ENCODE measurements around the gene NODAL. TPM values are rescaled to one million over a fixed set of nuclear protein-coding genes. Genes with fewer than 3 reads are reported as not detected.

The NODAL gene
- total RNA-seq, 1 experiment from 2014 or later: 0.30 TPM

- no peak overlapping the region for H3K9ac ChIP-seq (ENCODE audit: low read length)
- no peak overlapping the region for H3K4me3 ChIP-seq (replicated peaks in 1 of 2; ENCODE audit: low read depth in 1 of 2, low read length in 2 of 2)
- TF ChIP-seq CBX3 (IDR thresholded peaks at IDR 0.05; ENCODE audit: low read depth) (no peak), YY1 (IDR thresholded peaks at IDR 0.05; ENCODE audit: extremely low read depth, insufficient replicate concordance, low read depth, low read length) (no peak), CTCF (IDR thresholded peaks at IDR 0.05 in 2 of 3, conservative IDR thresholded peaks at IDR 0.05 in 1 of 3; ENCODE audit: borderline replicate concordance in 1 of 3, insufficient read depth in 1 of 3, low read depth in 2 of 3, low read length in 2 of 3) (no peak), RAD21 (IDR thresholded peaks at IDR 0.05; ENCODE audit: low read depth) (no peak)
- CTCF ChIA-PET: no interaction called here
- H3K27ac ChIP-seq (ENCODE audit: low read depth, low read length): no peak overlapping the region
- H2AFZ ChIP-seq (ENCODE audit: low read depth, low read length, poor library complexity, severe bottlenecking): no peak overlapping the region
- no peaks in the 10 kb centered on the region for H3K9me3 ChIP-seq (ENCODE audit: control insufficient read depth in 1 of 2, insufficient read depth in 1 of 2, low read depth in 1 of 2, low read length in 2 of 2)
- H3K4me1 ChIP-seq (ENCODE audit: control insufficient read depth in 1 of 2, insufficient read depth in 2 of 2, low read length in 2 of 2): no peaks in the 10 kb centered on the region; a peak in 1 of 4 replicates
- no peak for ATAC-seq
- RAD21 ChIA-PET (ENCODE audit: low non-redundant PET in 1 of 2, low total read pairs in 2 of 2, uncharacterized antibody in 2 of 2, unreplicated experiment in 2 of 2): no interaction called here
- H3K4me2 ChIP-seq (ENCODE audit: low read length): no peak overlapping the region
- H3K9me2 ChIP-seq (ENCODE audit: insufficient read depth): no peaks in the 10 kb centered on the region
- DNase-seq (ENCODE audit: low read depth, low spot score): no peak
- no peaks in the 10 kb centered on the region for H3K79me2 ChIP-seq (ENCODE audit: insufficient read depth, low read length)
- POLR2A ChIA-PET: no interaction called here
- no peaks in the 10 kb centered on the region for H4K20me1 ChIP-seq (ENCODE audit: insufficient read depth)
- no peaks in the 10 kb centered on the region for H3K36me3 ChIP-seq (ENCODE audit: control insufficient read depth in 1 of 2, insufficient read depth in 2 of 2, low read length in 2 of 2)
- intact Hi-C loops (cut with micrococcal nuclease): no loop called here
- no TSS peak for BruUV-seq (replicated peaks)
- H3K27me3 ChIP-seq (ENCODE audit: insufficient read depth, low read length): no peaks in the 10 kb centered on the region
Measured at GRCh38 chr10:70444744-70445143, 3.3 kb upstream of the NODAL start.

GRCh38 chr10:70442332-70442988 lies 979 bp upstream of the NODAL start:
- TF ChIP-seq, protein P1, sequence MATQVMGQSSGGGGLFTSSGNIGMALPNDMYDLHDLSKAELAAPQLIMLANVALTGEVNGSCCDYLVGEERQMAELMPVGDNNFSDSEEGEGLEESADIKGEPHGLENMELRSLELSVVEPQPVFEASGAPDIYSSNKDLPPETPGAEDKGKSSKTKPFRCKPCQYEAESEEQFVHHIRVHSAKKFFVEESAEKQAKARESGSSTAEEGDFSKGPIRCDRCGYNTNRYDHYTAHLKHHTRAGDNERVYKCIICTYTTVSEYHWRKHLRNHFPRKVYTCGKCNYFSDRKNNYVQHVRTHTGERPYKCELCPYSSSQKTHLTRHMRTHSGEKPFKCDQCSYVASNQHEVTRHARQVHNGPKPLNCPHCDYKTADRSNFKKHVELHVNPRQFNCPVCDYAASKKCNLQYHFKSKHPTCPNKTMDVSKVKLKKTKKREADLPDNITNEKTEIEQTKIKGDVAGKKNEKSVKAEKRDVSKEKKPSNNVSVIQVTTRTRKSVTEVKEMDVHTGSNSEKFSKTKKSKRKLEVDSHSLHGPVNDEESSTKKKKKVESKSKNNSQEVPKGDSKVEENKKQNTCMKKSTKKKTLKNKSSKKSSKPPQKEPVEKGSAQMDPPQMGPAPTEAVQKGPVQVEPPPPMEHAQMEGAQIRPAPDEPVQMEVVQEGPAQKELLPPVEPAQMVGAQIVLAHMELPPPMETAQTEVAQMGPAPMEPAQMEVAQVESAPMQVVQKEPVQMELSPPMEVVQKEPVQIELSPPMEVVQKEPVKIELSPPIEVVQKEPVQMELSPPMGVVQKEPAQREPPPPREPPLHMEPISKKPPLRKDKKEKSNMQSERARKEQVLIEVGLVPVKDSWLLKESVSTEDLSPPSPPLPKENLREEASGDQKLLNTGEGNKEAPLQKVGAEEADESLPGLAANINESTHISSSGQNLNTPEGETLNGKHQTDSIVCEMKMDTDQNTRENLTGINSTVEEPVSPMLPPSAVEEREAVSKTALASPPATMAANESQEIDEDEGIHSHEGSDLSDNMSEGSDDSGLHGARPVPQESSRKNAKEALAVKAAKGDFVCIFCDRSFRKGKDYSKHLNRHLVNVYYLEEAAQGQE (IDR thresholded peaks at IDR 0.05; ENCODE audit: low read depth): no peak
- TF ChIP-seq POLR2A (IDR thresholded peaks at IDR 0.05; ENCODE audit: borderline replicate concordance, extremely low read depth, insufficient read depth, insufficient read length) (no peak), TCF7L2 (IDR thresholded peaks at IDR 0.05; ENCODE audit: borderline replicate concordance, extremely low read depth, insufficient read depth, insufficient read length) (no peak)
- ATAC-seq: no peak
- POLR2A ChIA-PET: no interaction called here
- peaks cover 0 to 4% of the 10 kb centered on the region in 2 experiments; a peak in 1 of 4 replicates for H3K4me1 ChIP-seq (ENCODE audit: control insufficient read depth in 1 of 2, insufficient read depth in 2 of 2, low read length in 2 of 2)
- H3K79me2 ChIP-seq (ENCODE audit: insufficient read depth, low read length): no peaks in the 10 kb centered on the region
- H4K20me1 ChIP-seq (ENCODE audit: insufficient read depth): no peaks in the 10 kb centered on the region
- CTCF ChIA-PET: no interaction called here
- RAD21 ChIA-PET (ENCODE audit: low non-redundant PET in 1 of 2, low total read pairs in 2 of 2, uncharacterized antibody in 2 of 2, unreplicated experiment in 2 of 2): no interaction called here
- no peak overlapping the region for H3K4me3 ChIP-seq (replicated peaks in 1 of 2; ENCODE audit: low read depth in 1 of 2, low read length in 2 of 2)
- no peaks in the 10 kb centered on the region for H3K27me3 ChIP-seq (ENCODE audit: insufficient read depth, low read length)
- no peak overlapping the region for H3K27ac ChIP-seq (ENCODE audit: low read depth, low read length)
- no peak overlapping the region for H2AFZ ChIP-seq (ENCODE audit: low read depth, low read length, poor library complexity, severe bottlenecking)
- BruUV-seq (replicated peaks): no TSS peak
- H3K36me3 ChIP-seq (ENCODE audit: control insufficient read depth in 1 of 2, insufficient read depth in 2 of 2, low read length in 2 of 2): no peaks in the 10 kb centered on the region
- no peaks in the 10 kb centered on the region for H3K9me3 ChIP-seq (ENCODE audit: control insufficient read depth in 1 of 2, insufficient read depth in 1 of 2, low read depth in 1 of 2, low read length in 2 of 2)
- no peak overlapping the region for H3K4me2 ChIP-seq (ENCODE audit: low read length)
- no peak overlapping the region for H3K9ac ChIP-seq (ENCODE audit: low read length)
- intact Hi-C loops (cut with micrococcal nuclease): no loop called here
- H3K9me2 ChIP-seq (ENCODE audit: insufficient read depth): no peaks in the 10 kb centered on the region
- no peak for DNase-seq (ENCODE audit: low read depth, low spot score)

Data from HCT116 (cell line).